HG03135 (cell line): Measurements from ENCODE around the gene SLC25A21.
"Not testable (repeated sequence)": the region's sequence is repeated elsewhere in the genome, so short reads cannot be mapped to it uniquely, and the experiment has no call there.

Source experiments
- ATAC-seq: cut with Tn5 transposase; IDR thresholded peaks from one replicate; pipeline ENCODE4 v1.9.1; 2021; ENCODE audit warnings: mild to moderate bottlenecking, moderate library complexity; ENCODE audit not compliant: unreplicated experiment

The SLC25A21 gene

GRCh38 chr14:37091651-37092050 is 80.8 kb downstream of the SLC25A21 start:
- no peak for ATAC-seq

GRCh38 chr14:37090026-37090425 is 82.4 kb downstream of the SLC25A21 start:
- ATAC-seq, result no peak

- ATAC-seq, result no peak
These were observed 83.0 kb downstream of the SLC25A21 start for GRCh38 chr14:37089410-37089809.

- no peak for ATAC-seq
These were observed 83.8 kb downstream of the SLC25A21 start for GRCh38 chr14:37088356-37089215.

GRCh38 chr14:37087520-37087919 is 84.9 kb downstream of the SLC25A21 start:
- no peak for ATAC-seq

GRCh38 chr14:37083599-37083998 is 88.8 kb downstream of the SLC25A21 start:
- no peak for ATAC-seq

GRCh38 chr14:37082449-37082848 is 90.0 kb downstream of the SLC25A21 start:
- no peak for ATAC-seq

GRCh38 chr14:37081856-37082255 is 90.5 kb downstream of the SLC25A21 start:
- ATAC-seq, result no peak

- ATAC-seq, result no peak
These were observed 91.2 kb downstream of the SLC25A21 start for GRCh38 chr14:37081218-37081617.

GRCh38 chr14:37078131-37078530 is 94.3 kb downstream of the SLC25A21 start:
- no peak for ATAC-seq

- ATAC-seq, result not testable (repeated sequence)
These were observed 98.1 kb downstream of the SLC25A21 start for GRCh38 chr14:37074320-37074719.

GRCh38 chr14:37063467-37064240 is 108.8 kb downstream of the SLC25A21 start:
- no peak for ATAC-seq

GRCh38 chr14:37062191-37062803 is 110.1 kb downstream of the SLC25A21 start:
- ATAC-seq, result no peak

- ATAC-seq, result no peak
These were observed 110.7 kb downstream of the SLC25A21 start for GRCh38 chr14:37061697-37062096.

GRCh38 chr14:37060496-37061260 is 111.7 kb downstream of the SLC25A21 start:
- no peak for ATAC-seq

GRCh38 chr14:37057776-37058175 is 114.6 kb downstream of the SLC25A21 start:
- ATAC-seq, result no peak

- no peak for ATAC-seq
These were observed 115.9 kb downstream of the SLC25A21 start for GRCh38 chr14:37056473-37056872.

GRCh38 chr14:37054869-37055268 is 117.5 kb downstream of the SLC25A21 start:
- no peak for ATAC-seq

- ATAC-seq, result no peak
These were observed 118.3 kb downstream of the SLC25A21 start for GRCh38 chr14:37054144-37054543.

- ATAC-seq, result no peak
These were observed 120.7 kb downstream of the SLC25A21 start for GRCh38 chr14:37051680-37052079.

- no peak for ATAC-seq
These were observed 121.3 kb downstream of the SLC25A21 start for GRCh38 chr14:37051153-37051552.
